Endothelial cell of umbilical vein (primary cell): ENCODE data around the gene SETBP1. TPM values are rescaled to one million over a fixed set of nuclear protein-coding genes. Genes with fewer than 3 reads are reported as not detected.

Source experiments
- BruUV-seq: library from RNA; stranded (reverse); fragments of 400-500 nt; replicated peaks from 2 replicates; lab custom pipeline; 2021; lab: Mats Ljungman, UMichigan
- CTCF ChIA-PET: fragments of 300-600, 350-600 bp; sonication (Branson Sonifier 250); formaldehyde crosslinking; loops from one replicate; lab custom pipeline; 2021; ENCODE audit warnings: antibody characterized with exemption, inconsistent platforms; lab: Charles Lee
- POLR2A ChIA-PET: fragments of 300-600, 350-600 bp; sonication (Branson Sonifier 250); formaldehyde crosslinking; loops from one replicate; lab custom pipeline; 2021; ENCODE audit warnings: antibody characterized with exemption, inconsistent platforms; lab: Charles Lee
- DNase-seq: peaks from one replicate; pipeline ENCODE4 v3.0.0-alpha.2; 2011; ENCODE audit warnings: low read depth, low spot score
- FAIRE-seq: peaks from 2 replicates; lab custom pipeline; 2011; peaks lifted over from hg19 to GRCh38; lab: Jason Lieb, UNC
- H2AFZ ChIP-seq: 2 replicates; pipeline ENCODE4 v1.6.0; 2012; ENCODE audit warnings: low read depth, low read length, control low read depth, inconsistent platforms
- H3K27ac ChIP-seq: 2 replicates; pipeline ENCODE4 v1.5.1; 2011; ENCODE audit warnings: low read depth, mild to moderate bottlenecking, control low read depth, low read length, moderate library complexity; ENCODE audit not compliant: insufficient read depth
- H3K27me3 ChIP-seq, 2 experiments: 2 replicates each; pipeline versions ENCODE4 v1.6.0 to v1.6.1; 2011; ENCODE audit warnings: low read length in 2 of 2, mixed read lengths in 1 of 2; ENCODE audit not compliant: control insufficient read depth in 2 of 2, insufficient read depth in 2 of 2
- H3K36me3 ChIP-seq, 2 experiments: 2 replicates in 1 of 2; 3 replicates in 1 of 2; pipeline ENCODE4 v1.5.1; 2011; ENCODE audit warnings: low read length in 2 of 2, mild to moderate bottlenecking in 1 of 2, moderate library complexity in 1 of 2; ENCODE audit not compliant: control insufficient read depth in 2 of 2, insufficient read depth in 2 of 2; ENCODE audit errors: extremely low read depth in 1 of 2
- H3K4me1 ChIP-seq: 3 replicates; pipeline ENCODE4 v1.5.1; 2011; ENCODE audit warnings: mild to moderate bottlenecking, low read length; ENCODE audit not compliant: control insufficient read depth, insufficient read depth; ENCODE audit errors: extremely low read depth
- H3K4me2 ChIP-seq: 2 replicates; pipeline ENCODE4 v1.6.1; 2011; ENCODE audit warnings: low read length, control low read depth, mixed read lengths; ENCODE audit not compliant: insufficient read depth
- H3K4me3 ChIP-seq, 3 experiments: fragments of 200-600 bp in 1 of 3; sonication (generic), shearing (Covaris generic) in 1 of 3; replicated peaks in 1 of 3; 2 replicates each; pipeline ENCODE4 v1.5.1; 2011 to 2016; ENCODE audit warnings: control low read depth in 3 of 3, low read length in 3 of 3, mild to moderate bottlenecking in 2 of 3, inconsistent platforms in 1 of 3, low read depth in 1 of 3, moderate library complexity in 1 of 3; ENCODE audit not compliant: insufficient read depth in 1 of 3
- H3K79me2 ChIP-seq: 2 replicates; pipeline ENCODE4 v1.6.0; 2012; ENCODE audit warnings: low read length, inconsistent platforms; ENCODE audit not compliant: control insufficient read depth, insufficient read depth
- H3K9ac ChIP-seq: replicated peaks from 2 replicates; pipeline ENCODE3; 2011; ENCODE audit warnings: low read length, control low read depth; ENCODE audit not compliant: insufficient read depth; ENCODE audit errors: extremely low read depth
- H3K9me1 ChIP-seq: replicated peaks from 3 replicates; pipeline ENCODE4 v1.6.0; 2011; ENCODE audit warnings: mild to moderate bottlenecking, low read length; ENCODE audit not compliant: control insufficient read depth, insufficient read depth; ENCODE audit errors: extremely low read depth
- H3K9me3 ChIP-seq: replicated peaks from 2 replicates; pipeline ENCODE4 v1.5.1; 2012; ENCODE audit warnings: low read length, inconsistent platforms; ENCODE audit not compliant: control insufficient read depth, insufficient read depth
- H4K20me1 ChIP-seq: replicated peaks from 2 replicates; pipeline ENCODE3; 2011; ENCODE audit warnings: mild to moderate bottlenecking, low read length; ENCODE audit not compliant: control insufficient read depth, insufficient read depth; ENCODE audit errors: extremely low read depth
- CTCF ChIP-seq, 2 donors: IDR thresholded peaks; 1 replicate in 1 of 2; 2 replicates in 1 of 2; pipeline ENCODE4 v1.5.1; 2011; ENCODE audit warnings: low read length in 2 of 2, mild to moderate bottlenecking in 2 of 2, moderate library complexity in 2 of 2, control low read depth in 1 of 2, inconsistent platforms in 1 of 2, low read depth in 1 of 2; ENCODE audit not compliant: insufficient read depth in 1 of 2; ENCODE audit errors: extremely low read depth in 1 of 2
- EZH2 ChIP-seq: IDR thresholded peaks from 2 replicates; pipeline ENCODE4 v1.6.1; 2012; ENCODE audit warnings: borderline replicate concordance, low read depth, mild to moderate bottlenecking, moderate library complexity, low read length, inconsistent platforms; ENCODE audit not compliant: severe bottlenecking
- FOS ChIP-seq: IDR thresholded peaks from 2 replicates; pipeline ENCODE4 v1.6.1; 2011; ENCODE audit warnings: mild to moderate bottlenecking, low read length, moderate library complexity, borderline replicate concordance; ENCODE audit not compliant: insufficient read depth
- GATA2 ChIP-seq: IDR thresholded peaks from 2 replicates; pipeline ENCODE4 v1.7.0; 2011; ENCODE audit warnings: low read depth, mild to moderate bottlenecking, moderate library complexity, mixed read lengths, low read length; ENCODE audit not compliant: insufficient read length, insufficient read depth
- MAX ChIP-seq: IDR thresholded peaks from 2 replicates; pipeline ENCODE4 v1.6.1; 2011; ENCODE audit not compliant: insufficient read depth, insufficient read length
- MYC ChIP-seq: IDR thresholded peaks from one replicate; pipeline ENCODE4 v1.6.1; 2011; ENCODE audit warnings: mild to moderate bottlenecking, low read depth, low read length
- POLR2A ChIP-seq: IDR thresholded peaks from 2 replicates; pipeline ENCODE4 v1.6.1; 2012; ENCODE audit warnings: low read depth, mild to moderate bottlenecking, control low read depth, low read length
- dilution Hi-C: fragments of 300-500 bp; cut with MboI; formaldehyde crosslinking; loops from one replicate; pipeline ENCODE4 v1.15.0; 2019; ENCODE audit warnings: low sequenced_read_pairs; ENCODE audit not compliant: extremely low pct_ligation_motif_present
- intact Hi-C: fragments of 100-400 bp; cut with micrococcal nuclease; formaldehyde crosslinking; loops from one replicate; pipeline ENCODE4 v1.10.0; 2022
- polyA plus RNA-seq, 4 experiments: library from polyadenylated mRNA; depleted of rRNA in 3 of 4; stranded (reverse) in 3 of 4; unstranded in 1 of 4; fragments of >200 nt; gene quantifications; 2 replicates each; pipeline versions ENCODE4 v1.2.1 to v1.2.3, GENCODE V29; 2011 to 2012; ENCODE audit warnings: missing spikeins in 1 of 4
- total RNA-seq: library from RNA; stranded (reverse); gene quantifications from 2 replicates; pipeline ENCODE4 v1.2.3, GENCODE V29; 2021

SETBP1 gene
- total and polyA plus RNA-seq, 2 donors (not counting 3 experiments of a cell fraction or from before 2014, with no cell fraction given) = 0.76 to 3.1 TPM

- DNase-seq (peak; percentile 13), FAIRE-seq (no peak)
- H3K4me2 ChIP-seq = no peak overlapping the region
- H3K36me3 ChIP-seq = no peaks in the 10 kb centered on the region
- H3K4me3 ChIP-seq = no peak overlapping the region
- H4K20me1 ChIP-seq = no peaks in the 10 kb centered on the region
- BruUV-seq = no TSS peak
- no peak overlapping the region for H3K9ac ChIP-seq
- H3K9me1 ChIP-seq = no peaks in the 10 kb centered on the region
- H2AFZ ChIP-seq = no peak overlapping the region
- no peaks in the 10 kb centered on the region for H3K27me3 ChIP-seq
- POLR2A ChIA-PET = no interaction called here
- CTCF ChIA-PET = no interaction called here
- H3K79me2 ChIP-seq = no peaks in the 10 kb centered on the region
- no peak for TF ChIP-seq GATA2
- TF ChIP-seq POLR2A = no peak
- no peak for TF ChIP-seq EZH2
- no peak for TF ChIP-seq MYC
- no peak for TF ChIP-seq FOS
- no peak for TF ChIP-seq MAX
- no peak for TF ChIP-seq CTCF (IDR thresholded peaks at IDR 0.05; ENCODE audit: extremely low read depth in 1 of 2, insufficient read depth in 1 of 2, low read depth in 1 of 2, low read length in 2 of 2)
- dilution Hi-C loops = no loop called here
- H3K9me3 ChIP-seq = no peaks in the 10 kb centered on the region
- intact Hi-C loops = no loop called here
- H3K4me1 ChIP-seq = no peaks in the 10 kb centered on the region
- no peak overlapping the region for H3K27ac ChIP-seq
Measured at GRCh38 chr18:44838971-44839666, 158.4 kb downstream of the SETBP1 start.
